ENCODE results near the gene LYZL6. TPM values are rescaled to one million over a fixed set of nuclear protein-coding genes. Genes with fewer than 3 reads are reported as not detected.

Gene LYZL6
- polyA plus RNA-seq, 3 donors = not detected

GRCh38 chr17:35907691-35908090, 35.8 kb downstream of the LYZL6 start:
- Histone ChIP-seq H3K27me3 (ENCODE audit: control insufficient read depth in 2 of 2, insufficient read depth in 2 of 2, low read length in 2 of 2) (no peaks in the 10 kb centered on the region), H3K4me2 (replicated peaks; ENCODE audit: extremely low read depth, low read length, poor library complexity, severe bottlenecking) (no peak overlapping the region), H3K36me3 (replicated peaks in 1 of 2; ENCODE audit: control insufficient read depth in 1 of 2, insufficient read depth in 2 of 2, low read length in 2 of 2) (no peaks in the 10 kb centered on the region), H3K79me2 (ENCODE audit: insufficient read depth, low read length) (no peaks in the 10 kb centered on the region), H3K9ac (ENCODE audit: insufficient read depth, low read length, poor library complexity, severe bottlenecking) (no peak overlapping the region), H3K4me3 (replicated peaks in 1 of 3; ENCODE audit: low read depth in 2 of 3, low read length in 3 of 3) (no peak overlapping the region), H2AFZ (ENCODE audit: insufficient read depth, low read depth, low read length, poor library complexity, severe bottlenecking) (no peak overlapping the region), H3K9me3 (replicated peaks in 1 of 2; ENCODE audit: control insufficient read depth in 1 of 2, insufficient read depth in 1 of 2, low read length in 2 of 2) (no peaks in the 10 kb centered on the region), H4K20me1 (ENCODE audit: insufficient read depth, low read length) (no peaks in the 10 kb centered on the region), H3K4me1 (ENCODE audit: control insufficient read depth in 1 of 2, insufficient read depth in 2 of 2, low read length in 2 of 2) (no peaks in the 10 kb centered on the region), H3K27ac (ENCODE audit: low read depth in 1 of 2, low read length in 2 of 2) (no peak overlapping the region)
- Mint-ChIP-seq H3K27ac (no peak overlapping the region), H3K4me1 (no peaks in the 10 kb centered on the region), H3K36me3 (no peaks in the 10 kb centered on the region), H3K9me3 (no peaks in the 10 kb centered on the region), H3K4me3 (no peak overlapping the region), H3K27me3 (ENCODE audit: low read depth in 3 of 3) (peaks cover 0 to 3% (median under 1%) of the 10 kb centered on the region in 3 donors)
- 96% methylated on average over 4 of the region's 5 CpGs for WGBS (ENCODE audit: insufficient coverage)
- no peak for DNase-seq
- intact Hi-C loops (cut with micrococcal nuclease) = no loop called here
- TF ChIP-seq, protein P1, sequence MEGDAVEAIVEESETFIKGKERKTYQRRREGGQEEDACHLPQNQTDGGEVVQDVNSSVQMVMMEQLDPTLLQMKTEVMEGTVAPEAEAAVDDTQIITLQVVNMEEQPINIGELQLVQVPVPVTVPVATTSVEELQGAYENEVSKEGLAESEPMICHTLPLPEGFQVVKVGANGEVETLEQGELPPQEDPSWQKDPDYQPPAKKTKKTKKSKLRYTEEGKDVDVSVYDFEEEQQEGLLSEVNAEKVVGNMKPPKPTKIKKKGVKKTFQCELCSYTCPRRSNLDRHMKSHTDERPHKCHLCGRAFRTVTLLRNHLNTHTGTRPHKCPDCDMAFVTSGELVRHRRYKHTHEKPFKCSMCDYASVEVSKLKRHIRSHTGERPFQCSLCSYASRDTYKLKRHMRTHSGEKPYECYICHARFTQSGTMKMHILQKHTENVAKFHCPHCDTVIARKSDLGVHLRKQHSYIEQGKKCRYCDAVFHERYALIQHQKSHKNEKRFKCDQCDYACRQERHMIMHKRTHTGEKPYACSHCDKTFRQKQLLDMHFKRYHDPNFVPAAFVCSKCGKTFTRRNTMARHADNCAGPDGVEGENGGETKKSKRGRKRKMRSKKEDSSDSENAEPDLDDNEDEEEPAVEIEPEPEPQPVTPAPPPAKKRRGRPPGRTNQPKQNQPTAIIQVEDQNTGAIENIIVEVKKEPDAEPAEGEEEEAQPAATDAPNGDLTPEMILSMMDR (IDR thresholded peaks at IDR 0.05) = no peak

DNA sequence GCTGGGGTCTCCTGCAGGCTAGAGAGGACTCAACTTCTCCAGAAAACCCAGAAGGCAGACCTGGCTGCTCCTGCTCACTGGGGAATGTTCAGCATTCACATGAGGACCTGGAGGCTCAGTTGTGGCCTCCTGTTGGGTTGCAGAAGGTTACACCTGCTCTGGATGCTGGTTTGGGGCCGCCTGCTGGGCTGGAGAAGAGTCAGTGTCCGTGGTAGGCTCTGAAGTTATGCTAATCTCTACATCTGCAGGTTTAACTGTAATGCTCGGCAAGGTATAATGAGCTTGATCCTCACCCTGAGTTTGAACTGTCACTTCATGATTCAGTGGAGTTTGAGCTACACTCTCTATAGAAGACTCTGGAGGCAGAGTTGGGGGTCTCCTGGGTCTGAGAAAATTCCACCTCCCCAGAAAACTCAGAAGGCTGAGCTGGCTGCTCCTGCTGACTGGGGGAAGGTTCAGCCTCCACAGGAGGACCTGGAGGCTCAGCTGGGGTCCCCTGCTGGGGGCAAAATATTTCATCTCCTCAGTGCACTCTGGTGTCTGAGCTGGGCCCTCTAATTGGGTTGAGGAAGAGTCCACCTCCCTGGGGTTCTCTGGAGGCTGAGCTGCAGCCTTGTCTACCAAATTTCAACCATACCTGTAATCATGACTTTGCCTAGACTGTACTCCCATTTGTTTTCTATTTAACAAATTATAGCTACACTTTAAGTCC, 36.4 kb downstream of the LYZL6 start:
- Mint-ChIP-seq H3K36me3 (no peaks in the 10 kb centered on the region), H3K4me3 (no peak overlapping the region), H3K27ac (no peak overlapping the region), H3K27me3 (ENCODE audit: low read depth in 3 of 3) (peaks cover 0 to 3% (median 0%) of the 10 kb centered on the region in 3 donors), H3K4me1 (no peaks in the 10 kb centered on the region), H3K9me3 (no peaks in the 10 kb centered on the region)
- Histone ChIP-seq H3K36me3 (replicated peaks in 1 of 2; ENCODE audit: control insufficient read depth in 1 of 2, insufficient read depth in 2 of 2, low read length in 2 of 2) (no peaks in the 10 kb centered on the region), H3K27me3 (ENCODE audit: control insufficient read depth in 2 of 2, insufficient read depth in 2 of 2, low read length in 2 of 2) (no peaks in the 10 kb centered on the region), H4K20me1 (ENCODE audit: insufficient read depth, low read length) (no peaks in the 10 kb centered on the region), H3K4me2 (replicated peaks; ENCODE audit: extremely low read depth, low read length, poor library complexity, severe bottlenecking) (no peak overlapping the region), H3K9ac (ENCODE audit: insufficient read depth, low read length, poor library complexity, severe bottlenecking) (no peak overlapping the region), H3K9me3 (replicated peaks in 1 of 2; ENCODE audit: control insufficient read depth in 1 of 2, insufficient read depth in 1 of 2, low read length in 2 of 2) (no peaks in the 10 kb centered on the region), H3K79me2 (ENCODE audit: insufficient read depth, low read length) (no peaks in the 10 kb centered on the region), H3K4me3 (replicated peaks in 1 of 3; ENCODE audit: low read depth in 2 of 3, low read length in 3 of 3) (no peak overlapping the region), H3K4me1 (ENCODE audit: control insufficient read depth in 1 of 2, insufficient read depth in 2 of 2, low read length in 2 of 2) (no peaks in the 10 kb centered on the region), H2AFZ (ENCODE audit: insufficient read depth, low read depth, low read length, poor library complexity, severe bottlenecking) (no peak overlapping the region), H3K27ac (ENCODE audit: low read depth in 1 of 2, low read length in 2 of 2) (no peak overlapping the region)
- intact Hi-C loops (cut with micrococcal nuclease) = no loop called here
- DNase-seq = no peak
- WGBS (ENCODE audit: insufficient coverage) = 89% methylated on average over 3 of the region's 3 CpGs
- TF ChIP-seq, protein P1 (IDR thresholded peaks at IDR 0.05) = no peak

Measured in CD14-positive monocyte (primary cell).